Measurements from ENCODE around the gene SCAMP2.

- TF ChIP-seq RARB (CRISPR knock-in tag; IDR thresholded peaks at IDR 0.05) = no peak
- no peak for TF ChIP-seq ARNTL (CRISPR knock-in tag; IDR thresholded peaks at IDR 0.05; ENCODE audit: borderline replicate concordance, low read depth)
- TF ChIP-seq CSDC2 (CRISPR knock-in tag; IDR thresholded peaks at IDR 0.05) = no peak
- no peak for TF ChIP-seq ZC3H10 (CRISPR knock-in tag; IDR thresholded peaks at IDR 0.05)
- TF ChIP-seq TCF4 (CRISPR knock-in tag; IDR thresholded peaks at IDR 0.05; ENCODE audit: borderline replicate concordance) = no peak
- TF ChIP-seq TOX (CRISPR knock-in tag; IDR thresholded peaks at IDR 0.05; ENCODE audit: borderline replicate concordance) = no peak
- no peak for TF ChIP-seq ISL1 (CRISPR knock-in tag; IDR thresholded peaks at IDR 0.05)
- TF ChIP-seq ESRRG (CRISPR knock-in tag; IDR thresholded peaks at IDR 0.05) = no peak
- TF ChIP-seq ZNF8 (CRISPR knock-in tag; IDR thresholded peaks at IDR 0.05) = no peak
- TF ChIP-seq PATZ1 (CRISPR knock-in tag; IDR thresholded peaks at IDR 0.05; ENCODE audit: borderline replicate concordance) = no peak
- TF ChIP-seq ZFP30 (CRISPR knock-in tag; IDR thresholded peaks at IDR 0.05) = no peak
- TF ChIP-seq TSHZ2 (CRISPR knock-in tag; IDR thresholded peaks at IDR 0.05) = no peak
- TF ChIP-seq GLIS3 (CRISPR knock-in tag; IDR thresholded peaks at IDR 0.05) = no peak
These were observed 20.5 kb upstream of the SCAMP2 start for GRCh38 chr15:74893627-74894026.

Measured in SK-N-SH treated with all-trans-retinoic acid at 6 μM for 48 hours (cell line).